Mesendoderm (in vitro differentiated cells): ENCODE measurements around the gene TBXAS1.

Experiments
- DNase-seq: peaks from one replicate; pipeline ENCODE4 v3.0.0; 2013
- H2AK5ac ChIP-seq: 2 replicates; pipeline ENCODE4 v1.6.1; 2013; ENCODE audit warnings: low read length, inconsistent platforms
- H2BK120ac ChIP-seq: 2 replicates; pipeline ENCODE4 v1.6.1; 2013; ENCODE audit warnings: low read depth, mild to moderate bottlenecking, low read length, moderate library complexity, mixed read lengths
- H2BK15ac ChIP-seq: replicated peaks from 2 replicates; pipeline ENCODE4 v1.6.1; 2013; ENCODE audit warnings: low read depth, mild to moderate bottlenecking, moderate library complexity
- H2BK5ac ChIP-seq: 2 replicates; pipeline ENCODE4 v1.6.1; 2013; ENCODE audit warnings: low read length, inconsistent platforms
- H3K18ac ChIP-seq: 2 replicates; pipeline ENCODE4 v1.6.1; 2013; ENCODE audit warnings: mild to moderate bottlenecking, low read length, mixed read lengths
- H3K23ac ChIP-seq: one replicate; pipeline ENCODE4 v1.6.1; 2013; ENCODE audit warnings: low read length
- H3K27ac ChIP-seq: 2 replicates; pipeline ENCODE4 v1.5.1; 2013; ENCODE audit warnings: low read depth, mild to moderate bottlenecking, inconsistent platforms, low read length, moderate library complexity
- H3K27me3 ChIP-seq: 2 replicates; pipeline ENCODE4 v1.6.1; 2013; ENCODE audit warnings: low read length, control low read depth, mild to moderate bottlenecking, inconsistent platforms; ENCODE audit not compliant: insufficient read depth, poor library complexity
- H3K36me3 ChIP-seq: 2 replicates; pipeline ENCODE4 v1.6.1; 2013; ENCODE audit warnings: low read length, inconsistent platforms; ENCODE audit not compliant: control insufficient read depth, insufficient read depth
- H3K4ac ChIP-seq: one replicate; pipeline ENCODE4 v1.6.1; 2013; ENCODE audit warnings: low read depth, mild to moderate bottlenecking, low read length, moderate library complexity
- H3K4me1 ChIP-seq: 2 replicates; pipeline ENCODE4 v1.6.1; 2013; ENCODE audit warnings: low read depth, low read length, inconsistent platforms; ENCODE audit not compliant: control insufficient read depth
- H3K4me2 ChIP-seq: 2 replicates; pipeline ENCODE4 v1.6.1; 2013; ENCODE audit warnings: low read length
- H3K4me3 ChIP-seq: 2 replicates; pipeline ENCODE4 v1.5.1; 2013; ENCODE audit warnings: mild to moderate bottlenecking, low read length
- H3K56ac ChIP-seq: one replicate; pipeline ENCODE4 v1.6.1; 2013; ENCODE audit warnings: low read length
- H3K79me1 ChIP-seq: 2 replicates; pipeline ENCODE4 v1.6.1; 2013; ENCODE audit warnings: low read length, inconsistent platforms
- H3K79me2 ChIP-seq: 2 replicates; pipeline ENCODE4 v1.6.1; 2013; ENCODE audit warnings: mild to moderate bottlenecking, low read length; ENCODE audit not compliant: control insufficient read depth, insufficient read depth
- H3K9ac ChIP-seq: 2 replicates; pipeline ENCODE4 v1.6.1; 2013; ENCODE audit warnings: low read length, inconsistent platforms
- H4K5ac ChIP-seq: one replicate; pipeline ENCODE4 v1.6.1; 2013; ENCODE audit warnings: low read length
- H4K8ac ChIP-seq: one replicate; pipeline ENCODE4 v1.6.1; 2013; ENCODE audit warnings: low read depth, mild to moderate bottlenecking, control low read depth, low read length, moderate library complexity
- WGBS: extraction: QIAGEN DNeasy Blood & Tissue Kit; methylation state at CpG from one replicate; pipeline ENCODE4 v1.1.7; 2013; ENCODE audit warnings: low lambda C conversion rate, missing lambda C conversion rate; ENCODE audit not compliant: insufficient coverage; ENCODE audit errors: extremely low coverage; 5-methylcytosine and 5-hydroxymethylcytosine counted together

TBXAS1 gene

GRCh38 chr7:139941866-139942265 is 112.8 kb downstream of the TBXAS1 start:
- no peak overlapping the region for H3K56ac ChIP-seq
- no peak overlapping the region for H2AK5ac ChIP-seq
- no peak overlapping the region for H2BK15ac ChIP-seq
- H3K79me2 ChIP-seq: no peaks in the 10 kb centered on the region
- no peak overlapping the region for H4K5ac ChIP-seq
- H2BK5ac ChIP-seq: no peak overlapping the region
- no peak overlapping the region for H3K4me2 ChIP-seq
- DNase-seq: no peak
- H3K36me3 ChIP-seq: no peaks in the 10 kb centered on the region
- no peak overlapping the region for H3K4ac ChIP-seq
- no peak overlapping the region for H3K23ac ChIP-seq
- no CpG with 5 or more reads among the region's 2 CpGs for WGBS
- H3K18ac ChIP-seq: no peak overlapping the region
- H3K4me1 ChIP-seq: no peaks in the 10 kb centered on the region
- H3K4me3 ChIP-seq: no peak overlapping the region
- no peak overlapping the region for H4K8ac ChIP-seq
- H3K27ac ChIP-seq: no peak overlapping the region
- no peaks in the 10 kb centered on the region for H3K79me1 ChIP-seq
- H3K9ac ChIP-seq: no peak overlapping the region
- no peaks in the 10 kb centered on the region for H3K27me3 ChIP-seq
- H2BK120ac ChIP-seq: no peak overlapping the region

GRCh38 chr7:139942636-139943035 is 113.6 kb downstream of the TBXAS1 start:
- no peaks in the 10 kb centered on the region for H3K36me3 ChIP-seq
- H2BK5ac ChIP-seq: no peak overlapping the region
- no peak overlapping the region for H4K5ac ChIP-seq
- no peaks in the 10 kb centered on the region for H3K27me3 ChIP-seq
- no CpG with 5 or more reads among the region's 6 CpGs for WGBS
- no peak overlapping the region for H3K27ac ChIP-seq
- H3K56ac ChIP-seq: no peak overlapping the region
- no peaks in the 10 kb centered on the region for H3K79me1 ChIP-seq
- no peak overlapping the region for H2AK5ac ChIP-seq
- no peak for DNase-seq
- H3K18ac ChIP-seq: no peak overlapping the region
- no peak overlapping the region for H2BK15ac ChIP-seq
- H3K9ac ChIP-seq: no peak overlapping the region
- no peak overlapping the region for H3K4me3 ChIP-seq
- no peak overlapping the region for H3K23ac ChIP-seq
- no peak overlapping the region for H3K4ac ChIP-seq
- H3K79me2 ChIP-seq: no peaks in the 10 kb centered on the region
- H3K4me2 ChIP-seq: no peak overlapping the region
- H2BK120ac ChIP-seq: no peak overlapping the region
- no peak overlapping the region for H4K8ac ChIP-seq
- H3K4me1 ChIP-seq: no peaks in the 10 kb centered on the region

- Histone ChIP-seq H3K56ac (no peak overlapping the region), H3K4me3 (no peak overlapping the region), H3K4me1 (no peaks in the 10 kb centered on the region), H3K4ac (no peak overlapping the region), H3K27me3 (no peaks in the 10 kb centered on the region), H4K5ac (no peak overlapping the region), H2BK15ac (no peak overlapping the region), H3K9ac (no peak overlapping the region), H3K79me2 (no peaks in the 10 kb centered on the region), H3K23ac (no peak overlapping the region), H4K8ac (no peak overlapping the region), H2BK5ac (no peak overlapping the region), H3K36me3 (no peaks in the 10 kb centered on the region), H3K79me1 (no peaks in the 10 kb centered on the region), H2AK5ac (no peak overlapping the region), H3K27ac (no peak overlapping the region), H3K18ac (no peak overlapping the region), H2BK120ac (no peak overlapping the region), H3K4me2 (no peak overlapping the region)
- WGBS: 100% methylated on average over 2 of the region's 4 CpGs
- peak; percentile 62 for DNase-seq
Observed at GRCh38 chr7:139943401-139943800, 114.3 kb downstream of the TBXAS1 start.

GRCh38 chr7:139944248-139944647 is 115.2 kb downstream of the TBXAS1 start:
- H3K27ac ChIP-seq: no peak overlapping the region
- no peak for DNase-seq
- H3K36me3 ChIP-seq: no peaks in the 10 kb centered on the region
- no peak overlapping the region for H4K8ac ChIP-seq
- H2BK120ac ChIP-seq: no peak overlapping the region
- no peak overlapping the region for H2BK5ac ChIP-seq
- no peak overlapping the region for H2BK15ac ChIP-seq
- no peaks in the 10 kb centered on the region for H3K27me3 ChIP-seq
- WGBS: no CpG with 5 or more reads among the region's 3 CpGs
- H2AK5ac ChIP-seq: no peak overlapping the region
- no peak overlapping the region for H3K4me2 ChIP-seq
- H3K18ac ChIP-seq: no peak overlapping the region
- no peaks in the 10 kb centered on the region for H3K79me1 ChIP-seq
- no peaks in the 10 kb centered on the region for H3K4me1 ChIP-seq
- no peak overlapping the region for H3K23ac ChIP-seq
- H3K79me2 ChIP-seq: no peaks in the 10 kb centered on the region
- H3K4ac ChIP-seq: no peak overlapping the region
- H3K4me3 ChIP-seq: no peak overlapping the region
- no peak overlapping the region for H4K5ac ChIP-seq
- H3K56ac ChIP-seq: no peak overlapping the region
- no peak overlapping the region for H3K9ac ChIP-seq

GRCh38 chr7:139946533-139946932 is 117.5 kb downstream of the TBXAS1 start:
- no peak overlapping the region for H2AK5ac ChIP-seq
- no peak overlapping the region for H2BK120ac ChIP-seq
- H3K79me2 ChIP-seq: no peaks in the 10 kb centered on the region
- H2BK5ac ChIP-seq: no peak overlapping the region
- H3K27me3 ChIP-seq: no peaks in the 10 kb centered on the region
- no peak overlapping the region for H3K4me3 ChIP-seq
- no peak overlapping the region for H4K5ac ChIP-seq
- no peak overlapping the region for H2BK15ac ChIP-seq
- no peak overlapping the region for H4K8ac ChIP-seq
- H3K4ac ChIP-seq: no peak overlapping the region
- no peak overlapping the region for H3K18ac ChIP-seq
- no peaks in the 10 kb centered on the region for H3K36me3 ChIP-seq
- DNase-seq: no peak
- H3K79me1 ChIP-seq: no peaks in the 10 kb centered on the region
- H3K23ac ChIP-seq: no peak overlapping the region
- H3K27ac ChIP-seq: no peak overlapping the region
- H3K4me2 ChIP-seq: no peak overlapping the region
- WGBS: no CpG with 5 or more reads among the region's 2 CpGs
- no peak overlapping the region for H3K56ac ChIP-seq
- H3K9ac ChIP-seq: no peak overlapping the region
- no peaks in the 10 kb centered on the region for H3K4me1 ChIP-seq

- Histone ChIP-seq H3K79me2 (no peaks in the 10 kb centered on the region), H3K4me3 (no peak overlapping the region), H4K8ac (no peak overlapping the region), H3K56ac (no peak overlapping the region), H3K27me3 (no peaks in the 10 kb centered on the region), H3K79me1 (no peaks in the 10 kb centered on the region), H3K18ac (no peak overlapping the region), H3K4me1 (no peaks in the 10 kb centered on the region), H4K5ac (no peak overlapping the region), H2BK120ac (no peak overlapping the region), H2BK15ac (no peak overlapping the region), H3K23ac (no peak overlapping the region), H3K36me3 (no peaks in the 10 kb centered on the region), H2AK5ac (no peak overlapping the region), H3K4ac (no peak overlapping the region), H3K27ac (no peak overlapping the region), H2BK5ac (no peak overlapping the region), H3K9ac (no peak overlapping the region), H3K4me2 (no peak overlapping the region)
- WGBS: no CpG with 5 or more reads among the region's 3 CpGs
- no peak for DNase-seq
Observed at GRCh38 chr7:139947021-139947420, 118.0 kb downstream of the TBXAS1 start.
